HG03378 (cell line): ENCODE data around the gene HAPLN3.

Experiments
- ATAC-seq: cut with Tn5 transposase; IDR thresholded peaks from one replicate; pipeline ENCODE4 v1.9.1; 2021; ENCODE audit warnings: mild to moderate bottlenecking, moderate library complexity; ENCODE audit not compliant: unreplicated experiment

HAPLN3 gene

DNA sequence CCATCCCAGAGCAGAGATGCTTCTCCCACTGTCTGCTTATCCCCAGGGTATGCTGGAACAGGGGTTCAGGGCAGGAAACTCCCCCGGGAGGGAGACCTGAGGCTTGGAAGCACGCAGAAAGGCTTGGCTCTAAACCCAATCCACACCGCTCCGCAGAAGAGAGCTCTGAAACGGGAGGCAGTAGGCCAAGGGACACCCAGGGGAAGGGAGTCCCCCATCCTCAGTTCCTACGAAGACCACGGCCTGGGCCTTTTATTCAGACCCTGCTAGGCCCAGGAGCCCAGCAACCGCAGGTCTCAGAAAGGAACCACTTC is 1.8 kb upstream of the HAPLN3 start:
- ATAC-seq, result no peak

DNA sequence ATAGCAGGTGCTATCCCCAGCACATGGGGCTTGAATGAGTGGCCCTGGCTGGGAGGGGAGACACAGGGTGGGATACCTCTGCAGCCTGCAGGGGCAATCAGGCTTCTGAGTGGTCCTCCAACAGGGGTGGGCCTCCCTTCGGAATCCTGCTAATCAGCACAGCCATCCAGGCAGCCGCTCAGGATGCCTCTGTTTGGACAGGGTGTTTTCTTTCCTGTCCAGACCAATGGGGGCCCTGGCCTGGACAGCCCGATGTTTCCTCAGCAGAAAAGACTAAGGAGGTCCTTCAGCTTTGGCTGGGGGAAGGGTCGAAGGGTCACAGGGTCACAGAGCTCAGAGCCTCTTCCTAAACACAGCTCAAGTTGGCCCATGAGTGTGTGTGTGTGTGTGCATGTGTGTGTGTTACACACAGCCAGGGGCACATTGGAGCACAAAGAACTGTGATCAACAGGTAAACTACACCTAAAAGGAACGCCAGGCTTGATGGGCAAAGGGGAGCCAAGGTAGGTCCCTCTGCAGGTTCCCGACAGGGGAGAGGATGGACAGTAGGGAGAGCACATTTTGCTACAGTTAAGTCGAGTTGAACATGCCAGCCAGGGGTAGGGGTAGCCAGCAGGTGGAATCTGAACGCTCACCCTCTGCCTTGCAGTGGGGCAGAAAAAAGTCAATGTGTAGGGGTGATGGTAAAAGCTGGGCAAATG is 1.1 kb upstream of the HAPLN3 start:
- no peak for ATAC-seq

DNA sequence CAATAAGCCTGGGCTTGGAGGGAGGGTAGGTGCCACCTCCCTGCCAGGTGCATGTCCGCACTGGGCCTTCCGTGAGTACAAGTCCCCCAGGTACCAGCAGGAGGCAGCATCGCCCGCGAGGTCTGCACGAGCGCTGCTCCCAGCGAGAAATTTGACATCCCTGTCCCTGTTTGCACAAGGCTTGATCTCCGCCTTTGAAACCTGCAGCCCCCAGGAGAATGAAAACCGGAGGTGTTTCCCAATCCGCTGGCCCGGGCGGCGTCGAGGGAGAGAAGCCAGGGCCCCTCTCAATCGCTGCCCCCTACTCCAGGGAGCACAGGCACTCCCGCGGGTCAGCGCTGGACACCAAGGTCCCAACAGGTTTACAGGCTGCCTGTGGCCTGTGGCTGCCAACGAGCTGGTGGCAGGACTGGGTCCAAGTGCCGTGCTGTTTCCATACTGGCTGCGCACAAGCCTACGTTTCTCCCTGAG is 961 bp downstream of the HAPLN3 start:
- ATAC-seq, result peak; percentile 61

DNA sequence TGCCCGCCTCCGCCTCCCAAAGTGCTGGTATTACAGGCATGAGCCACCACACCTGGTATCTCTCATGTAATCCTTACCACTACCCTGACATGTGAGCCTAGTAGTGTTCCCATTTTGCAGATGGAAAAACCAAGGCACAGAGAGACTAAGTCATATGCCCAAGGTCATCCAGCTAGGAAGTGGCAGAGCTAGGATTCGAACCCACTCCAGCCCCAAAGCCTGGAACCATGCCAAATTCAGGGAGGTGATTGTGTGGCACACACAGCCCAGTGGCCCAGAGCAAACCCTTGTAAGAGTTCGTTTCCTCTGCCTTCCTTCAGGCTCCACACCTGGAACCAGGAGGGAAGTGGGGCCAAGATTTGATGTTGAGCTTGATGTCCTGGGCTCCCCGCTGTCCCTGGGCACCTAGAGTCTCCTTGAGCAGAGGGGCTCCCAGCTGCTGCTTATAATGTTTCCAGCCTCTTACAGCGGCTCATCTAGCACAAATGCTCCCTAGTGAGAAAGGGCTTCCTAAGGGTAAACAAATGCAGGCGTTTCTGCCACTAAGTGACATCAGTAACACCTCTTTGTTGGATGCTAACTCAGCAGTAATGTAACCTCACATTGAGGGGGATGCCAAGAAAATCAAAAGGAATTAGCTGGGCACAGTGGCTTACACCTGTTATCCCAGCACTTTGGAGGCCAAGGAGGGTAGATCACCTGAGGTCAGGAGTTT is 3.6 kb downstream of the HAPLN3 start:
- ATAC-seq, result no peak

DNA sequence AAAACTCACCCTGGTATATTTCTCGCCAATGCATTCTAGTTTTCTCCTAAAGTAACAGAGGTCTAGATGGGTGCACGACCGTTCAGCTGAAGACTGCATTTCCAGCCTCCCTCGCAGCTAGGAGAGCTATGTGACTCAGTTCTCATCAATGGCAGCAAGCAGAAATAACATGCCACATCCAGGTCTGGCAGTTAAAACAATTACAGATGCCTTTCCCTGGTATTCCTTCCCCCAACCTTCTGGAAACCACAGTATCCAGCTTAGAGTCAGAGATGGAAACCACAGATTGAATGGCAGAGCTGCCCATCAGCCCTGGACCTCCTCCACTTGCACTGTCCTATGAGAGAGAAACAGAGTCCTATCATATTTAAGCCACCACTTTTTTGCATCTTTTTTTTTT is 4.8 kb downstream of the HAPLN3 start:
- no peak for ATAC-seq

DNA sequence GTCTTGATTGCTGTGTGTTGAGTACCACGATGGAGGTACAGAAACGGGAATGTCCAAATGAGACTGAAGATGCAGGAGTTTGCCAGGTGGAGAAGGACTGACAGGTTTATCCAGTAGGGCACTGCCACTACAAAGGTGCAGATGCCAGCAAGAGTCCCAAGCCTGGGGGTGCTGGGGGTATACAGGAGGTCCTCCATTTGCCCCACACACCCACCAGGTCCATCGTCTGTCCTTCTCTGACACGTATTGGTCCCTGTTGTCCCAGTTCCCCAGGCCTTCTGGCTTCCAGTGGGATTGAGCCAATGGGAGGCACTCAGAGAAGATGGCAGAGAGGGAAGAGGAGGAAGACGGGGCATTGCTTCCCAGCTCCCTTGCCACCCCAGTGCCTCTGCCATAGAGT is 6.6 kb downstream of the HAPLN3 start:
- no peak for ATAC-seq

DNA sequence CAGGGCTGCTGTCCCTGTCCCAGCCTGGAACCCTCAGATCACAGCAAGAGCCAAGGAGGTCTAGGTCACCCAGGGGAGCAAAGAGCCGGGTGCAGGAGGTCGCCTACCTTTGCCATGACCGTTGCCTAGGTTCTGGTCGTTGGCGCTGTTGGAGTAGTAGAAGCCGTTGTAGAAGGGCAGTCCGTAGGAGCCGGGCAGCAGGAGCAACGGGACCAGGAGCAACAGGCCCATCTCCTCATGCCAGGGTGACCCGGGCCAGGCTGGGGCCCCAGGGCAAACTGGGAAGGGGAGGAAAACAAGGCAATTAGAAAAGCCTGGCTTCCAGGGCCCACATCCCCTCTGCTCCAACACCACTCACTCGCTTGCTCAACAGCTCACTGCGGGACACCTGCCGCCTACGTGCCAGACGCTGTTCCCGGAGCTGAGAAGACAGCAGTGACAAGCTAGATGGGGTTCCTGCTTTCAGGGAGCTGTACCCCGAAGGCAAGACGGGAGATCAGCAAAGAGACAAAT is 8.2 kb downstream of the HAPLN3 start:
- ATAC-seq, result no peak

DNA sequence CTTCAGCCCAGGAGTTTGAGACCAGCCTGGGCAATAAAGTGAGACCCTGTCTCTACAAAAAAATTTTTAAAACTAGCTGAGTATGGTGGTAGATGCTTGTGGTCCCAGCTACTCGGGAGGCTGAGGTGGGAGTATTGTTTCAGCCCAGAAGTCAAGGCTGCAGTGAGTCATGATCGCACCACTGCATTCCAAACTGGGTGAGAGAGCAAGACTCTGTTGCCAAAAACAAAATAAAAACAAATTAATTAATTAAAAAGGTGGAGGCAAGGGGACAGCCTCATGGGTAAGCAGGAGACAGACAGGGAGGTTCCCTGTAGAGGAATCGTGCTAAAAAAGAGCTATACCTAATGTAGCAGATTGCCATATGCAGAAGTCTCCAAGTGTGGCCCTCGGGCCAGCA is 12.6 kb downstream of the HAPLN3 start:
- ATAC-seq, result no peak

DNA sequence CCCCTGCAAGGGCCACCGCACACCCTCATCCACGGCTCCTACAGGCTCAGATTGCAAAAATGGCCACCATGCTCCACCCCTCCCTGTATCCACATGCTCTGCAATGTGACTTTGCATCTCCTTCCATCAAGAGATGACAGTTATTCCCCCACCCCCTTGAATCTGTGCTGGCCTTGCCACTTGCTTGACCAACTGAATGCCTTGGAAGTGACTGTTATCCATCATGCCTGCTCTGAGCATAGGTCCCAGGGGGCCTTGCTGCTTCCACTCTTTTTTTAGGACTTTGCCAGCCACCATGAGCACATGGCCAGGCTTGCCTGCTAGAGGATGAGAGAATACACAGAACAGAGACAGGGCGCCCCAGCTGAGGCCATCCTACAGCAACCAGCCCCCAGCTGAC is 13.6 kb downstream of the HAPLN3 start:
- ATAC-seq, result no peak

DNA sequence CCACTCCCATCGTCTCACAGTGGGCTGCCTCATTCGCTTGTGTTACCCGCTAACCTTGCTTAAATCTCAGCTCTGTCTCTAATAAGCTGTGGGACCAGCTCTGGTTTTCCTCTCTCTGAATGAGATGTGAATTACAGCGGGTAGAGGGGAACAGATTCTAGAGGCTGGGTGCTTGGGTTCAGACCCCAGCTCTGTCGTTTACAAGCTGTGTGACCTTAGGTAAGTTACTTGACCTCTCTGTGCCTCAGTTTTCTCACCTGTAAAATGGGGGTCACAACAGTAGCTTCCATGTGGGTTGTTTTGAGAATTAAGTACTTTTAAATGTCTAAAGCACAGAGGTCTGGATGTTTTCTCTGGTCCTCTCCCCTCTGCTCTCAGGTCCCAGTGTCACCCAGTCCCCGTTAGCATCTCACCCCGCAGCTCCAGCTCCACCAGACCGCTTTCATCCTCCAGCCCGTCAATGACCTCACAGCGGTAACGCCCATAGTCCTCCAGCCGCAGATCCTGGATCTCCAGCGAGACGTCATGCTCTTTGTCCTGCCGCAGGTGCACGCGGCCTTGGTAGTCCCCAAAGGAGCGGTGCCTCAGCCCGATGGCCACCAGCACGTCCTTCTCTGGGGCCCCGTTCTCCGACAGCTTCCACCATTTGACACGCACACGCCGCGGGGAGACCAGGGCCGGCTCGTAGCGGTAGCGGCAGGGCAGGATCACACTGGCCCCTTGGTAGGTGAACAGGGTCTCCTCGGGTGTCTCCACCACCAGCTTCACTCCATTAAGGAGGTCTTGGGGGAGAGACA is 14.2 kb downstream of the HAPLN3 start:
- ATAC-seq, result no peak

DNA sequence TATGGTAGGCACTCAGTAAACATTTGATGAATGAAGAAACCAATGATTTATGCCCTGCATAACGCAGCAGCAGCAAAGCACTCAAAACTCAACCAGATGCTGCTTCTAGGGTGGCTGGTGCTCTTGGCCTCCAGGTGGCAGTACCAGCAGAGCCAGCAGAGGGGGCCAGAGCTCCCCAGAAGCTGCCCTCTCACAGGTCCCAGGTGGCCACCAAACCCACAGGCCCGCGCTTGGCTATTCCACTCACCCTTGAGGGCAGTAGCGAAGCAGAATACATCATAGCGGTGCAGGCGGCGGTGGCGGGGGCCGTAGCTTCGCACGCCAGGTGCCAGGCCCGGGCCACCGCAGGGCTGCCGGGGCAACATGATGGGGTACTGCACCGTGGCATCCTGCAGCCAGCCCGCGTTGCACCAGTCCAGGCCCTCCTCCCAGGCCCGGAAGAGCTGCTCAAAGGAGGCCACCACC is 16.6 kb downstream of the HAPLN3 start:
- ATAC-seq, result no peak

DNA sequence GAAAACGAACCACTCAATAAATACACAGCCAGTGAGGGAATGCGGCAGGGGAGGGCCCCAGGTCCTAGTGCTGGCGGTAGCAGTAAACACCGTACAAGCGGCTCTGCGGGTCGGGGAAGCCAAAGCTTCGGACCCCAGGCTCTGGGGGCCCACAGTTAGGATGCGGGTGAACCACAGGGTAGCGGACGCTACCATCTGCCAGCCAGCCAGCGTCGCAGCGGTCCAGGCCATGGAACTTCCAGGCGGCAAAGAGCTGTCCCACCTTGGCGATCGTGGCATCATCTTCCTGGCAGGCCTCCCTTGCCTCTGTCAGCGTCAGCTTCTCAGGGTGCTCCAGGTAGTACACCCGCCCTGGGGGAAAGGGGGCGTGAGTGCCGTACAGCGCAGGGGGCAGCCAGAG is 17.4 kb downstream of the HAPLN3 start:
- no peak for ATAC-seq

DNA sequence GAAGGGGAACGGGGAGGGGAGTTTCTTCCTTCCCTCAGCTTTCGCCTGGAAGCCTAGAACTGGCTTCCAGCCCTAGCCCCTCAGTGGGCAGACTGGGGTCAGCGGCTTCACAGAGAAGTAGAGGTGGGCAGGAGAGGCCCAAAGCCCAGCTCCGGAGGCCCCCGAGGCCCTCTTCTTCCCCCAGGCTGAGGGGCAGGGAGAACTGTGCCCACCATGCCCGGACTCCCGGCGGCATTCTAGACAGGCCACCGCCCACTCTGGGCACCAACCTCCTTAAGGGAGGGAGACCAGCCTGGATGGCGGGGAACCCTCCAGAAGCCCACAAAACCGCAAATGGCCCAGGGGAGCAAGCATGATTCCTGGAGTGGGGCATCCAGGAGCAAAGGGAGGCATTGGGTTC is 17.9 kb downstream of the HAPLN3 start:
- no peak for ATAC-seq

DNA sequence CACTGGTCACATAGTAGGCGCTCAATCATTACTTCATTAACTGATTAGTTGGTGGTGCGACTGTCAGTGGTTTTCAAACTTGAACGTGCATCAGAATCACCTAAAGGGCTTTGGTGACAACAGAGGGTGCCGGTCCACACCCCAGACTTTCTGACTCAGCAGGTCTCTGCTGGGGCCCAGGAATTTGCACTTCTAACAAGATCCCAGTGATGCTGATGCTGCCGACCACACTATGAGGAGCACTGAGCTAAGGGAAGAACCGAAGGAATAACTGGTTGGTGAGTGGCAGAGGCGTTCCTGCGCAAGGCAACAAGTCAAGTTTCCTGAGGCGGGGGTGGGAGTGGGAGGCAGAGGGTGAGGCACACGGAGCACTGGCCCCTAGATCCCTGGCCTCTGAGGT is 18.8 kb downstream of the HAPLN3 start:
- no peak for ATAC-seq

DNA sequence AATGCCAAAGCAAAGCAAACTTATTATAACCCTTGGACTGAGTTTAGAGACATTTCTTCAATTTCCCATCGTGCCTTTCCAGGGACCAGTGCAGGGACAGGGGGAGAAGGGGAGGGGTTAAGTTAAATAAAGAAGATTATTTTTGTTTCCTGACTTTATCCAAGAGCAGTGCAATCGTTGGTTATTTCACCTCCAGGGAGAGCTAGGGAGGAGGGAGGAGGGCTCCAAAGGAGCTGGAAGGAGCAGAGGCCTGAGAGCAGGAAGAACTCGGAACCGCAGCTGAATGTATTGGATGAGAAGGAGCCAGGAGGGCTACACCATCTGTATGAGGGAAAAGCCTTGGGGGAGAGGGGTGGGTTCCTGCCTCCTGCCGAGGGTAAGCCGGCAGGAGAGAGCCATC is 20.7 kb downstream of the HAPLN3 start:
- ATAC-seq, result no peak

DNA sequence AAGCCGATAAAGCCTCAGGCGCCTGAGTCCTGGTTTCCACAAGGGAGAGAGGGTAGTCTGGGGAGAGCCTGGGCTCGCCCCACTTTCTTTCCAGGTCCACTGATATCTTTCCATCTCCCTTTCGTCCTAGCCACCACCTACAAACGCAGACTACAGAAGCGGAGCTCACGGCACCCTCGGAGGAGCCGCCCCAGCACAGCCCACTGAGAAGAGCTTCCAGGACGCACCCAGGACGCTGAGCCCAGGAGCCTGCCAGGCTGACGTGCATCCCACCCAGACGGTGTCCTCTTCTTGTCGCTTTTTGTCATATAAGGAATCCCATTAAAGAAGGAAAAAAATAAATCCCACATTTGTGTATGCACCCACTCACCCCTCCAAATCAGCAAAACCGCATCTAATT is 21.1 kb downstream of the HAPLN3 start:
- ATAC-seq, result no peak

DNA sequence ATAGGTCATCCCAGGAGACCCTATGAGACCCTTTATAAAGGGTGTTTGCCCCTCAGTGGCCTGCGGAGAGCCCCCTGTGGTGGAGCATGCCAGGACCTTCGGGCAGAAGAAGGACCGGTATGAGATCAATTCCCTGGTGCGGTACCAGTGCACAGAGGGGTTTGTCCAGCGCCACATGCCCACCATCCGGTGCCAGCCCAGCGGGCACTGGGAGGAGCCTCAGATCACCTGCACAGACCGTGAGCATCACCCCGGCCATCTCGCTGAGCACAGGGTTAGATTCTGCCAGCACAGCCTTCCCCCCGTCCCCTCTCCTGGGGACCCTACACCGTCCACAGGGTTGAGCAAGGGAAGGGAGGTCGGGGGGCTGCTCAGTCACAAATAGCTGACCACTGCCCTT is 21.6 kb downstream of the HAPLN3 start:
- ATAC-seq, result no peak

DNA sequence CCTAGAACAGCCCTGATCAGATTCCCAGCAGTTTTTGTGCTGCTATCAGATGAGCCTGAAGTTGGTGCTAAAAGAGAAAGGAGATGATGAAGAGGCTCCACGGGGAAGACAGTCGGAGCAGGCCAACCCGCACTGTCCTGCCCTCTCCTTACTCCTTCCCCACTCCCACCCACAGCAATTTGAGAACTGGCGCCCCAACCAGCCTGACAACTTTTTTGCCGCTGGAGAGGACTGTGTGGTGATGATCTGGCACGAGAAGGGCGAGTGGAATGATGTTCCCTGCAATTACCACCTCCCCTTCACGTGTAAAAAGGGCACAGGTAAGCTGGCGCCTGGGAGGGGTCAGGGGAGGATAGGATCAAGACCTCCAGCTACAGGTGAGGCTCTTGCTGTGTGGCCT is 22.6 kb downstream of the HAPLN3 start:
- no peak for ATAC-seq

DNA sequence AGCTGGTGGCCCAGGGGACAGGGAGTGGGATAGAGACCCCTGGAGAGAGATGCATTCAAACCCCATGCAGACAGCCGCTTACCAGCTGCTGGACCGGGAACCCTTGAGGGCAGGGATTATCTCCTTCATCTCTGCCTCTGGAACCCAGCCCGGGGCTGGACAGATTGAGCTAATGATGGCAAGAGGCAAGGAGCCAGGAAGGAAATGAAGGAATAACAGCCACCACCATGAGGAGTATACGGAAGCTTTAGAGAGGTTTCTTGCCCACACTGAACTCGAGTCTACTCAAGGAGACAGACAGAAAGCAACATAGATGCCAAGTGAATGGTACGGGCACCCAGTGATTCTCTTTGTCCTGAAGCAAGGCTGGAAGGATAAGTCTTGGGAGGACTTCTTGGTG is 23.2 kb downstream of the HAPLN3 start:
- ATAC-seq, result no peak

DNA sequence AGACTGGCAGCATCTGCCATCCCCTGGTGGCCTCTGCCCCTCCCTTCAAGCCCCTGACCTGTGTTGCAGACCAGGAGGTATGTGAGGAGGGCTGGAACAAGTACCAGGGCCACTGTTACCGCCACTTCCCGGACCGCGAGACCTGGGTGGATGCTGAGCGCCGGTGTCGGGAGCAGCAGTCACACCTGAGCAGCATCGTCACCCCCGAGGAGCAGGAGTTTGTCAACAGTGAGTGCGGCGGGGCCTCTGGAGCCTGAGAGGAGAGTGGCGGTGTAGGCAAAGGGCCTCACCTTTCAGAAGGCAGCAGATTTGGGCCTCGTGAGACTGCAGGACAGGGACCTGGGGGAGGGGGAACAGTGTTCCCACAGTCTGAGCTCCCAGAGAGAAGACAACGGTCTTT is 24.0 kb downstream of the HAPLN3 start:
- ATAC-seq, result no peak

DNA sequence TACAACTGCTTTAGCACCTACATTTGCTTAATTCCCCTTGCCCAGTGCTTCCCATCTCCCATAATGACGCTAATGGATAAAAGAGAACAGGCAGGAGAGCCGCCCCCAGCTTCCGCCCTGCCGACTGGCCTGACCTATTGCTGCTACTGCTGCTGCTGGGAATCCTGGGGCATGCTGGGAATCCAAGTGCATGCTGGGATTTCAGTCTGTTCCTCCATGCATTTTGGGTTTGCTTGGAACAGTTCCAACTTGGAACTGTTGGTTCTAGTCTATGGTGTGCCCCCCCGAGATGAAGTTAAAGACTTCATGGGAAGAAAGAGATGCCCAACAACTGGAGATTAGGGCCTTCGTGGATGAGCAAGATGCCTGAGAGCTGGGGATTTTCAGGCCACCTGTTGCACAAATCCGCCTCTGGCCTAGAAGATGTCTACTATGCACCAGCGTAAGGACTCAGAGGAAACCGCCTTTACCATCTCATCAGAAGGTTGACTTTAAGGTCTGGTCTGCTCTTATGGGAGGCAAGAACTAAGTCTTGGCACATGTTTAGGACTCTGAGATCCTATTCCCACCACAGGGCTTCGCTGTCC is 29.0 kb downstream of the HAPLN3 start:
- no peak for ATAC-seq
